GM19023 (cell line): ENCODE results near the gene SPDYE2B.
"Not testable (repeated sequence)": the region's sequence is repeated elsewhere in the genome, so short reads cannot be mapped to it uniquely, and the experiment has no call there.

ENCODE experiments used
- ATAC-seq: cut with Tn5 transposase; IDR thresholded peaks from one replicate; pipeline ENCODE4 v1.9.1; 2021; ENCODE audit warnings: mild to moderate bottlenecking, moderate library complexity; ENCODE audit not compliant: unreplicated experiment

Gene SPDYE2B

GRCh38 chr7:102697642-102698512 lies 47.8 kb downstream of the SPDYE2B start:
- not testable (repeated sequence) for ATAC-seq

- ATAC-seq = not testable (repeated sequence)
Measured at GRCh38 chr7:102698962-102699750, 49.0 kb downstream of the SPDYE2B start.
